Activated CD4-positive, alpha-beta memory T cell treated with anti-CD3 and anti-CD28 coated beads, Interleukin-2, amount 10 ng/mL, durations not matched to agents 7 days and 5 days (primary cell): ENCODE measurements around the gene CFAP91. TPM values are rescaled to one million over a fixed set of nuclear protein-coding genes. Genes with fewer than 3 reads are reported as not detected.

Source experiments
- total RNA-seq, 2 experiments: library from RNA; stranded (reverse); gene quantifications; one replicate each; pipeline ENCODE4 v1.2.3, GENCODE V29; 2021

CFAP91 gene
- total RNA-seq, 2 experiments from 2014 or later: not detected

Other genes with a start within 250 kb of the CFAP91 start
- gene TMEM39A, start 239.4 kb upstream of the CFAP91 start, total RNA-seq: 10 to 100 TPM; 42.7 to 42.8 TPM
- 10 to 100 TPM; 19.2 to 22.2 TPM for gene POGLUT1, start 234.1 kb upstream of the CFAP91 start, total RNA-seq
- gene TIMMDC1, start 204.5 kb upstream of the CFAP91 start, total RNA-seq: 10 to 100 TPM; 66.4 to 67.4 TPM
- gene CD80, start 143.4 kb upstream of the CFAP91 start, total RNA-seq: 10 to 100 TPM; 27.1 to 29.5 TPM
- gene ADPRH, start 123.5 kb upstream of the CFAP91 start, total RNA-seq: 1 to 10 TPM; 8.6 to 8.8 TPM
- under 1 TPM in 1 of 2 experiments, not detected in 1; 0.25 TPM for gene PLA1A, start 105.1 kb upstream of the CFAP91 start, total RNA-seq
- 1 to 10 TPM; 2.4 to 3.2 TPM for gene POPDC2, start 42.4 kb upstream of the CFAP91 start, total RNA-seq
- 10 to 100 TPM; 63.7 to 69.8 TPM for gene COX17, start 25.6 kb upstream of the CFAP91 start, total RNA-seq
- under 1 TPM; 0.13 to 0.20 TPM for gene NR1I2, start 79.1 kb downstream of the CFAP91 start, total RNA-seq